DOHH2 (cell line): Measurements from ENCODE around the gene DOCK11.

Experiments
- CTCF ChIP-seq: fragments of 200-600 bp; sonication (generic); IDR thresholded peaks from one replicate; pipeline ENCODE4 v1.5.1; 2014; ENCODE audit warnings: antibody characterized with exemption, mild to moderate bottlenecking, low read depth, low read length; ENCODE audit not compliant: poor library complexity, severe bottlenecking
- EZH2phosphoT487 ChIP-seq: fragments of 200-600 bp; sonication (generic); IDR thresholded peaks from 2 replicates; pipeline ENCODE4 v1.6.1; 2017; ENCODE audit warnings: borderline replicate concordance, mild to moderate bottlenecking, antibody characterized with exemption, low read length, moderate library complexity, mixed read lengths

- no peak for TF ChIP-seq CTCF
- TF ChIP-seq EZH2phosphoT487, result no peak
Measured at GRCh38 chrX:118558926-118559325, 63.3 kb downstream of the DOCK11 start.
